OCI-M2 (cell line): ENCODE results near the gene CST3.
"Not testable (repeated sequence)": the region's sequence is repeated elsewhere in the genome, so short reads cannot be mapped to it uniquely, and the experiment has no call there.

Experiments used
- DNase-seq: peaks from one replicate; lab custom pipeline; 2025; ENCODE audit not compliant: unreplicated experiment; lab: John Stamatoyannopoulos, UW

CST3 gene

DNA sequence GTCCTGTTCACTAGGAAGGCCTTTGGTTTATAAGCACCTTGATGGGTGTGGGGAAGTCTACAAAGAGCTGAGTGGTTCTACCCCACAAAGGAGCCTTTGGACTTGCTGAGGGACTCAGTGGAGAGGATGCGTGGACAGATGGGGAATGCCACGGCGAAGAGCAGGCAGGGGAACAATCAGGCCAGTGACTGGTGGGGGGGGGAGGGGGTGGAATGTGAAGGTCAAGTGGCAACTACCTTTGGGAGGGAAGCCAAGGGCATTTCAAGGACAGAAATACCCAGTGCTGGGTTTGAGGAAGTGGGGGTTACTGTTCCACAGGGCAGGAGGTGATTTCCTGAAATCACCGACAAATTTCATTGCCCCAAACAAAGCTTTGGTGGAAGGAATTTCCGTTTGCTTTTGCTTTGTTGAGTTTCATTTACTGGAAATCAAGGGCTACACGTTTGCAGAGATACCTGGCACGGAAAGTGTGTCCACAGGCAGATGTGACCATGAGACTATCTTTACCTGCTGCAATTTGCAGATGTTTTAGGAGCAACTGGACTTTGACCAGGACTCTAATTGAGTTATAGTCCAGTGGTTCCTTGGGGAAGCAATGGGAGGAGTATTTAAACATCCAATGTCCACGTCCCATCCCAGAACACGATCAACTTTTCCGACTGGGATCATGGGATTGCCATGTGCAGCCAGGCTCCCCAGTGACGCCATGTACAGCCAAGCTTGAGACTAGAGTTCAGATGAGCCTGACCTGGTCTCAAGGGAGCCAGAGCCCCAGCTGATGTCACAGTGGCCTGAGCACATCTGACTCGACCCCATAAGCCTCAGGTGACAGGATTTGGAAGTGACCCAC lies 8.0 kb downstream of the CST3 start:
- no peak for DNase-seq

DNA sequence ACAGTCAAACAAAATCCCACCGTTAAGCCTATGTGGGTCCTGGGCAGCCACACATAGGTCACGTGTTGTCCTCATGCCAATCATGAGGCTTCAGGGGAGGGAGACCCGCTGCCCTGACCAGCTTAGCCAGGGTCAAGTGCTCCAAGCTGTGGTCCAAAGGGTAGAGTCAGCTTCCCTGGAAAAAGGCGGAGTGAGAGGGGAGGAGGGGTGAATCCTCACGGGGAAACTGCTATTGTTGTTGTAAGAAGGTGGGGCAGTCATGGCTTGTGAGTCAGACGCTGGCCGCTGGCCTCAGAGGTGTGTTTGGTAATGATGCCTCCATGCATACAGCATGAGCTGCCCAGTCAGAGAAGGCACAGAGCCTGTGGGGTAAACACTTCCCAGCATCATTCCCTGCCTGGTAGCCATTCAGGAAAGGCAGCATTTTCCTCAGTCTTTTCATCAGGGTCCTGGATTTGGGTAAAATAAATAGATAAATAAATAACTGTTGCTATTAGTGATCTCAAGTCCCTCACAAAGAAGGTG lies 8.7 kb downstream of the CST3 start:
- DNase-seq = no peak

DNA sequence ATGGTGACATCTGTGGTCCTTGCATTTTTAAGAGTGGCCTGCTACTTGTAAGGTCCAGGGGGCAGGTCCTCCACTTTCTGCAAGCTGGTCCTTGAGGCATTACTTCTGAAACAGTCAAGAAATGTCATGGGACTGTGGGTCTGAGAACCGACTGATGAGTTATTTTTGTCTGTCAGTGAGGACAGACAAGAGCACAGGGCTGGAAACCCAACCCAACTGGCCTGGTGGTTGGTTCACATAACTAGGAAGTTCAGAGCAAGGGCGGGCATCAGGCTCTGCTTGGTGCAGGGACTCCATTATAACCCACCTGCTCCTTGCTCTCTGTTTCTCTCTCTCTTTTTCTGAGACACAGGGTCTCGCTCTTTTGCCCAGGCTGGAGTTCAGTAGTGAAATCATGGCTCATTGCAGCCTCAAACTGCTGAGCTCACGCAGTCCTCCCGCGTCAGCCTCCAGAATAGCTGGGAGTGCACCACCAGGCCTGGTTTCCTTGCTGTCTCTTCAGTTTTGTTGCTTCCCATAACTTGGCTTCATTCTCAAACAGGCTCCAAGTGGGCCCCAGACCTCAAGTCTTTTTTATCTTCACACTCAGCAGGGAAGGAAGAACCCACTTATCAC lies 9.2 kb downstream of the CST3 start:
- DNase-seq = no peak

GRCh38 chr20:23627501-23627900 lies 10.3 kb downstream of the CST3 start:
- DNase-seq = no peak

DNA sequence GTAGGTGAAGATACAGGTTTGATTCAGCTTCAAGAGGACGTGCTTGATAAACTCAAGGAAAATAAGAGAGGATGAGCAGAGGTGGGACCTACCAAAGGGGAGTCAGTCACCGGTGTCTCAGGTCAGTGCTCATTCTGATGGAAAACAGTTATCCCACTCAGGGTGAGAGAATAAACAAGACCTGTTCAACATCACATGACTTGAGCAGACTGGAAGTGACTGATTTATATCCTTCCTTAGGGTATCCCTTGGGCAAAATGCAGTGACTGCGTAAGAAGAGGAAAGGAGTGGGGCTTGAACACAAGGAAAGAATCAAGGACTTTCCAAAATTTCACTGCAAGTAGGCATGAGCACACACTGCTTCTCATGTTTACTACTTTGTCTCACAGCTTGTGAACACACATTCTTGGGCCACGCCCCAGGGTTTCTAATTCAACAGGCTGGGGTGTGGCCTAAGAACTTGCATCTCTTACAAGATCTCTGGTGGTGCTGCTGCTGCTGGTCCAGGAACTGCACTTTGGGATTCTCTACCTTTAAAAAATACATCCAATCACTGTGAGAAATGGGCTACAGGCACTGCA lies 11.6 kb downstream of the CST3 start:
- no peak for DNase-seq

- no peak for DNase-seq
These were observed 12.4 kb downstream of the CST3 start for GRCh38 chr20:23625236-23625964.

- no peak for DNase-seq
These were observed 13.4 kb downstream of the CST3 start for GRCh38 chr20:23624324-23624691.

DNA sequence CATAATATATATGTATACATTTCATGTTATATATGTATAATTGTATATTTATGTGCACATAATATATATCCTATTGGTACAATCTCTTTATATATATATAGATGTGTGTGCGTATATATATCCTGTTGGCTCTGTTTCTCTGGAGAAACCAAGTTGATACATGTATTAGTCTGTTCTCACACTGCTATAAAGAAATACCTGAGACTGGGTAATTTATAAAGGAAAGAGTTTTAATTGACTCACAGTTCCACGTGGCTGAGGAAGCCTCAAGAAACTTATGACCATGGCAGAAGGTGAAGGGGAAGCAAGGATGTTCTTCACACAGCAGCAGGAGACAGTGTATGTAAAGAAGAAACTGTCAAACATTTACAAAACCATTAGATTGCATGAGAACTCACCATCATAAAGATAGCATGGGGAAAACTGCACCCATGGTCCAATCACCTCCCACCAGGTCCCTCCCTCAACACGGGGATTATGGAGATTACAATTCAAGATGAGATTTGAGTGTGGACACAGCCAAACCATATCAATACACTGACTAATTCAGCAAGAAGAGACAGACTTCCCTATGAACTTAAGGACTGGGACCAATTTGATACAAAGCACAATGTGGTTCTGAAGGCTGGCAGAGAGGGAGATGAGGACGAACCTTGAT lies 14.0 kb downstream of the CST3 start:
- no peak for DNase-seq

- DNase-seq = no peak
These were observed 14.9 kb downstream of the CST3 start for GRCh38 chr20:23622839-23623343.

DNA sequence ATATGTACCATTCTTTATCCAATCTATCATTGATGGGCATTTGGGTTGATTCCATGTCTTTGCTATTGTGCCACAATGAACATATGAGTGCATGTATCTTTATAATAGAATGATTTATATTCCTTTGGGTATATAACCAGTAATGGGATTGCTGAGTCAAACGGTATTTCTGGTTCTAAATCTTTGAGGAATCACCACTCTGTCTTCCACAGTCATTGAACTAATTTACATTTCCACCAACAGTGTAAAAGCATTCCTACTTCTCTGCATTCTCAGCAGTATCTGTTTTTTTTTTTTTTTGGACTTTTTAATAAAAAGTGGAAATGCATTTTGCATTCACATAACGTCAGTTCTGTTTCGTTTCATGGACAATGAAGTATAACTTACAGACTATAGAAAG lies 15.4 kb downstream of the CST3 start:
- not testable (repeated sequence) for DNase-seq

DNA sequence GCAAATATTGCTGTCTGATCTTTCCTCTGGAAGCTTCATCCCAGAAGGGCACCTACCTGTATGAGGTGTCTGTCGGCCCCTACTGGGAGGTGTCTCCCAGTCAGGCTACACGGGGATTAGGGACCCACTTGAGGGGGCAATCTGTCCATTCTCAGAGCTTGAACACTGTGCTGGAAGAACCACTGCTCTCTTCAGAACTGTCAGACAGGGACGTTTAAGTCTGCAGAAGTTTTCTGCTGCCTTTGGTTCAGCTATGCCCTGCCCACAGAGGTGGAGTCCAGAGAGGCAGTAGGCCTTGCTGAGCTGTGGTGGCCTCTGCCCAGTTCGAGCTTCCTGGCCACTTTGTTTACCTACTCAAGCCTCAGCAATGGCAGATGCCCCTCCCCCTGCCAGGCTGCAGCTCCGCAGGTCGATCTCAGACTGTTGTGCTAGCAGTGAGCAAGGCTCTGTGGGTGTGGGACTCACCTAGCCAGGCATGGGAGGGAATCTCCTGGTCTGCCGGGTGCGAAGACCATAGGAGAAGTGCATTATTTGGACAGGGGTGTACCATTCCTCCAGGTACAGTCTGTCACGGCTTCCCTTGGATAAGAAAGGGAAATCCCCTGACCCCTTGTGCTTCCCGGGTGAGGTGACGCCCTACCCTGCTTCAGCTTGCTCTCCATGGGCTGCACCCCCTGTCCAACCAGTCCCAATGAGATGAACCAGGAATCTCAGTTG lies 16.9 kb downstream of the CST3 start:
- DNase-seq = not testable (repeated sequence)

- no peak for DNase-seq
These were observed 23.6 kb downstream of the CST3 start for GRCh38 chr20:23614163-23614562.

- no peak for DNase-seq
These were observed 24.1 kb downstream of the CST3 start for GRCh38 chr20:23613676-23614075.

DNA sequence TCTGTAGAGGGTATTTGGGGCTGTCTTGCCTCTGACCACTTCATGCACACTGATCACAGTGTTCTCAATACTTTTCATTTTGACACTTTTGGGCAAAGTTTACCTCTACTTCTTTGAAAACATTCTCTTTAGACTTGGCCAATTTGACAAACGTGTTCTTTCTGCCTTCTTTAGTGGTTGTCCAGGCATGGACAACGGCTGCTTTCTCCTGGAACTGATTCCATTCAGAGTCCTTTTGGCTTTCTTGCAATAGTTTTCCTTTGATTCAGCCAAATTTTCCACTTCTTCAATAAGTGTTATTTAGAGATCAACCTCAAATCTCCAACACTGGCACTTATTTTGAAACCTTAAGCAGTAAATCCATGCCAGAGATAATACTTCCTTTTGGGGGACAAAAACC lies 25.4 kb downstream of the CST3 start:
- no peak for DNase-seq

- DNase-seq = no peak
These were observed 28.2 kb downstream of the CST3 start for GRCh38 chr20:23609486-23610109.

- no peak for DNase-seq
These were observed 29.4 kb downstream of the CST3 start for GRCh38 chr20:23608251-23608846.

GRCh38 chr20:23607497-23608245 lies 30.1 kb downstream of the CST3 start:
- no peak for DNase-seq

- DNase-seq = no peak
These were observed 31.1 kb downstream of the CST3 start for GRCh38 chr20:23606652-23607049.
